ENCODE results near the gene PODXL2.

- no peak for TF ChIP-seq CTCF (conservative IDR thresholded peaks at IDR 0.05)
- TF ChIP-seq ZFX (IDR thresholded peaks at IDR 0.05), result no peak
Observed at GRCh38 chr3:127630811-127631714, 2.1 kb downstream of the PODXL2 start.

All from C4-2B (cell line).